Nucleus accumbens (tissue), 56 donors: ENCODE results near the gene RAB20.
"Not testable (repeated sequence)": the region's sequence is repeated elsewhere in the genome, so short reads cannot be mapped to it uniquely, and the experiment has no call there.

Experiments
- DNase-seq, 56 donors: peaks; one replicate each; lab custom pipeline; 2025; lab: John Stamatoyannopoulos, UW

Gene RAB20

DNA sequence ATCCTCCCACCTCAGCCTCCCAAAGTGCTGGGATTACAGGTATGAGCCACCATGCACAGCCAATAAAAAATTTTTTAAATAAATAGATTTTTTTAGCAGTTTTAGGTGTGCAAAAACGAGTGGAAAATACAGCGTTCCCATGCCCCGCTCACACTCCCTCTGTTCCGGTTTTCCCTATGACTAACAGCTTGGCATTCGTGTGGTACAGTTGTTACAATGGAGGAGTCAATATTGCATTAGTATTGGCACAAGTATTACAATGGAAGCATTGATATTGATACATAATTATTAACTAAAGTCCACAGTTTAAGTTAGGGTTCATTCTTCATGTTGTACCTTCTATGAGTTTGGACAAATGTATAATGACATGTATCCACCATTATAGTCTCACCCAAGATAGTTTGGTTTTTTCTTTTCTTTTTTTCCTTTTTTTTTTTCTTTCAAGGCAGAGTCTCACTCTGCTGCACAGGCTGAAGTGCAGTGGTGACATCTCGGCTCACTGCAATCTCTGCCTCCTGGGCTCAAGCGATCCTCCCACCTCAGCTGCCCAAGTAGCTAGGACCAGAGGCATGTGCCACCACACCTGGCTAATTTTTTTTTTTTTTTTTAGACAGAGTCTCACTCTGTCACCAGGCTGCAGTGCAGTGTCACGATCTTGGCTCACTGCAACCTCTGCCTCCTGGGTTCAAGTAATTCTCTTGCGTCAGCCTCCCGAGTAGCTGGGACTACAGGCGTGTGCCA, 15.4 kb upstream of the RAB20 start:
- DNase-seq = no peak

DNA sequence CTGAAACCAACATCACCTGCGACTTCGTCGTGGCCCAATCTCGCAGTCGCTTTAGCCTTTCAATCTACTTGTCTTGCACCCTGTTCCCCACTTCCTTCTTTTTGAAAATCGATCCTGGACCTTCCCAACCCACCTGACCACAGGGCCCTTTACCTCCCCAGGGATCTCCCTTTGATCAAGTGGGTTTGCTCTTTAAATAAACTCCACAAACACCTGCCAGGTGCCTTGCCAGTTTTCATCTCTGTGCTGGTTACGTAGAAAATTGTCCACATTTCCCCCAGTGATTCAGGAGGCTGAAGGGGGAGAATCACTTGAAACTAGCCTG, 14.5 kb upstream of the RAB20 start:
- no peak for DNase-seq

DNA sequence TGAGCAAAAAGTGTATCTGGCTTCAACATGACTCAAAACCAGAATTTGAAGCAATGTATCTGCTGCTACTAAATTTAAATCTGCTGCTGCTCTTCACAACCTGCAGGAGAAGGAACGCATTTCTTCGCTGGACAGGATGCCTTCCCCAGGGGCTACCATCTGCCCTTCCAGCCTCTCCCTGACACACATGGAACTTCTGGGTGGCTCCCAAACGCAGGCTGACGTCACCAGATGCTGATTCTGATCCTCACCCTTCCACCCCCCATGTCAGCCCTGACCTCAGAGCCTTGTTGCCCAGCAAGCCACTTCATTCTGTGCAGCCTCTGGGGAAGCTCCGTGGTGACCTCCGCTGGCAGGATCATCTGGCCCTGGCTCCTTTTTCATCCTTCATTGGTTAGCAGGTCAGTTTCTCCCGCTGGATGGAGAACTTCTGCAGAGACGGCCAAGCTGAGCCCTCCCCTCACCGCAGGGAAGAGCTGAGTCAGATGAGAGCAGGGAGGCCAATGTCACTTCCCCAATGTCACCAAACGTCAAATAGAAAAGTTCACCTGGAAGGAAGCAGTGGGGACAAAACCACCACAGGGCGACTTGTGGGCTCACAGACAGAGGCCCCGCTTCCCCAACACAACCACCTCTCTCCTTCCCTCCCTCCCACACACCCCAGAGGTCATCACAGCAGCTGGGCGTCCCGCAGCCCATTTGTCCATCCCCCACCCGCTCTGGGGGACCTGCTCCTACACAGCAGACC, 14.0 kb upstream of the RAB20 start:
- no peak for DNase-seq

DNA sequence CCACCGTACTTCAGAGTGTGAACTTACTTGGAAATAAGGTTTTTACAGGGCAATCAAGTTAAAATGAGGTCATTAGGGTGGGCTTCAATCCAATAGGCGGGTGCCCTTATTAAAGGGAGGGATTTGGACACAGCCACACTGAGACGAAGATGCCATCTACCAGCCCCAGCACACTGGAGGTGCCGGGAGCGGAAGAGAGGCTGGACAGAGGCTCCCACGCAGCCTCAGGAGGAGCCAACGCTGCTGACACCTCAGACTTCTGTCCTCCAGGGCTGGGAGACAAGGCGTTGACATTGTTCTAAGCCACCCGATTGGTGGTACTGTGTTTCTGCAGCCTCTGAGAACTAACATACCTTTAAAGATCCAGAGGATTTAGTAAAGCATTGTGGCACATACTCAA, 12.6 kb upstream of the RAB20 start:
- no peak for DNase-seq

DNA sequence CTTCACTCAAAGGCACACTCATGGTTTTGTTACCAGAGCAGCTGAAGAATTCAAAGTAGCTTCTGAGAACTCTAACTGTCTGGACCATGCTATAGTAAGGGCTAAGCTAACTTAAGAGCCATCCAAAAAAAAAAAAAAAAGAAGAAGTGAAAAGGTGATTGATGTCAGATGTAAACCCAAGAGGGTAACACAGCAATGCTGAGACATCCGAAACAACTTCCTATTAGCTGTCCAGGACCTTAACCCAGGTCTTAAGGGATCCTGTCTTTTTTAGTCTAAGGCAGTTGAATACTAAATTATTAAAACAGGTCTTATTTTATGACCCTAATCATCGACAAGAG, 11.2 kb upstream of the RAB20 start:
- DNase-seq = no peak

DNA sequence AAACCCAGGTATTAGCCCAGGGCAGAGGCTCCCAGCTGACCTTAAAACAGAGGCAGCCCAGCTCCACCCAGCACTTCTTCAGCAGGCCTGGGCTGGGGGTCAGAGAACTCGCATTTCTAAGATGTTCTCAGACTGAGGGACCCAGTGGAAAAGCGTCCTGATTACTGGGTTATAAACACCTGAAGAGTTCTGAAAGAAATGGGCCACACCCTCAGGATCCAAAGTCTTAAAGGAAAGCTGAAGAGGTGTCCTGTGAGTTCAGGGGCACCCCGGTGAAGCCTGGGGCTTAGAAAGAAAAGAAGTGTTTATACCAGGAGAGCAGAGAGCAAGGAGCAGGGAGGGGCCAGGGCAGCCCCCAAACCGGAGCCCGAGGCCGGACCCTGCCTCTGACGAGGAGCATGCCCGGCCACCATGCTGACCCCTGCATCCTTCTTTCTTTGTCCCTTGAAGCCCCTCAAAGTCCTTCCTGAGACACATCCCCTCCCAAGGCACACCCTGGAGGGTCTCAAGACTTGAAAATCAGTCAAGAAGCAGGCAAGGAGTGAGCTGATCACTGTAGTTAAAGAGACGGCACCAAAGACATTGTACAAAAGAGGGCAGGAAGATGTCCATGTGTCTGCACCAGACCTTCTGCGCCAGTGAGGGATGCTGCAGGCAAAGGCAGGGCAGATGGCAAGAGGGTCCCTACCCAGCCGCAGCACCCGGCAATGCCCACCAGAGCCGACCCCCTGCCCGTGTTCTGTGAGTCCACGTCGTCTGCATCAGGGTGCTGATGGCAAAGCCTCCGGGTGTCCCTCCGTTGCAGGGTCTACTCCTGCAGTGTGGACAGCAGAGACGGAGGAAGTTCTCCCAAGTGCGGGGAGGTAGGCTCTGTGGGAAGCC, 10.6 kb upstream of the RAB20 start:
- no peak for DNase-seq

DNA sequence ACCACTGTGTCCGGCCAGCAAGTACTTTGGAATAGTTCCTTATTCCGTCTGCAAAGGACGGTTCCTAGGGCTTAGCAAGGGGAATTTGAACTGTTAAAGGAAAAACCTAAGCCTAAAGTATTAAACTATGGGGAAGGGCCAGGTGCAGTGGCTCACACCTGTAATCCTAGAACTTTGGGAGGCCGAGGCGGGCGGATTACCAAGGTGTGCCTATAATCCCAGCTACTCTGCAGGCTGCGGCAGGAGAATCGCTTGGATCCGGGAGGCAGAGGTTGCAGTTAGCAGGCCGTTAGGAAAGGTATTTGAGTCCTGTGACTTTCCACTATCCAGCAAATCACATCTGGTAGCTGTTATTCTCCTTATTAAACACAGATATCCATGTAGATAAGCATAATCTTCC, 9.4 kb upstream of the RAB20 start:
- DNase-seq = no peak

DNA sequence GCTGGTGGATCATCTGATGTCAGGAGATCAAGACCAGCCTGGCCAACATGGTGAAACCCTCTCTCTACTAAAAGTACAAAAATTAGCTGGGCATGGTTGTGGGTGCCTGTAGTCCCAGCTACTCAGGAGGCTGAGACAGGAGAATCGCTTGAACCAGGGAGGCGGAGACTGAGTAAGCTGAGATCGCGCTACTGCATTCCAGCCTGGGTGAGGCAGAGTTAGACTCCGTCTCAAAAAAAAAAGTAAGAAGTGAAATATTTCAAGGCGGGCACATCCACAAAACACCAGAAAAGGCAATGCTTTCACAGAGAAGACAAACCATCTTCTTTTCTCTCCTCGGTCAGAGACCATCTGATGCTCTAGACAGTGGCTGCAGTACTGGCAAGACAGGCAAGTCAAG, 8.4 kb upstream of the RAB20 start:
- not testable (repeated sequence) for DNase-seq

DNA sequence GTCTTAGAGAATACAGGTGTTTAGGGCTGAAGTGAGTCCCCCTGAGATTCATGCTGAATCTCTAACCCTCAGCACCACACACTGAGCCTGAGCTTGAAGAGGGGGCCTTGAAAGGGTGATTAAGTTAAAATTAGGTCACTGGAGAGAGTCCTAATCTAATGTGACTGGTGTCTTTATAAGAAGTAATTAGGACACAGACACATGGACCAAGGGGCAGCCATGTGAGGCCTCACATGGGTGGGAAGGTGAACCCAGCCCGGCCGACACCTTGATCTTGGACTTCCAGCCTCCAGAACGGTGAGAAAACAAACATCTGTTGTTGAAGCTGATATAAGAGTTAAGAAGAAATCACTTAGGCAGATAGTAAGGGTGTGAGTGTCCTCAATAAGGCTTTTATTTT, 7.1 kb upstream of the RAB20 start:
- DNase-seq = no peak

DNA sequence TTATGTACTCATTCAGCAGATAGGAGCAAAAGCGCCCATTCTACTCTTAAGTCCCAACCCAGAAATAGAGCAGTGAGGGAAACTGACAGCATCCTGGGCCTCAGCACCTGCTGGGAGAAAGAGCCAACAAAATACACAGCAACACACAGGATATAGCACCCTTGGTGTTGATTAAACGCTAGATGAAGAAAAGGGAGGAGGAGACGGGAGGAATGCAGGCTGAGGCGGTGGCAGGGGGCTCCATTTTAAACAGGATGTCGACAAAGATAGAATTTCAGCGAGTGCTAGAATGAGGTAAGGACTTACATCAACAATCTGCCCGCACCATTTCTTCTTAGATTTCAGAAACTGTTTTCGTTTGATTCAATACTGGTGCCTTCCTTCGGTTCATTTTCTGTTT, 4.6 kb upstream of the RAB20 start:
- no peak for DNase-seq

DNA sequence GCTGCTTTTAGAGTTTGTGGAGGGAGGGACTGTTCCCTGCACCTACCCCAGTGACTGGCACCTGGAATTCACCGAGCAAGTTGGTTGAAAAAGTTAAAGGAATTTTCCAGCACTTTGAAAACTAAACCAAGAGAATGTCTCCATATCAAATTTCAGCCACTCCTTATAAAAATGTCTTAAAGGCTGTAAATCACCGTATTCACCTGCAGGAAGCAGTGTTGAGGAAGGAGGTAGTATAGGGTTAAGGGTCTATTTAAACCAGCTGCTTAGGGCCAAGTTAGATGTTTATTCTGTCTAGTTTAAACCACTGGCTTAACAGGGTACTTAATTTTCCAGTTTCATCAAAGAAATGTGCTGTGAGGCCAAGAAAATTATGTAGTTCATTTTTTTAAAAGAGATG, 3.8 kb upstream of the RAB20 start:
- DNase-seq = no peak

DNA sequence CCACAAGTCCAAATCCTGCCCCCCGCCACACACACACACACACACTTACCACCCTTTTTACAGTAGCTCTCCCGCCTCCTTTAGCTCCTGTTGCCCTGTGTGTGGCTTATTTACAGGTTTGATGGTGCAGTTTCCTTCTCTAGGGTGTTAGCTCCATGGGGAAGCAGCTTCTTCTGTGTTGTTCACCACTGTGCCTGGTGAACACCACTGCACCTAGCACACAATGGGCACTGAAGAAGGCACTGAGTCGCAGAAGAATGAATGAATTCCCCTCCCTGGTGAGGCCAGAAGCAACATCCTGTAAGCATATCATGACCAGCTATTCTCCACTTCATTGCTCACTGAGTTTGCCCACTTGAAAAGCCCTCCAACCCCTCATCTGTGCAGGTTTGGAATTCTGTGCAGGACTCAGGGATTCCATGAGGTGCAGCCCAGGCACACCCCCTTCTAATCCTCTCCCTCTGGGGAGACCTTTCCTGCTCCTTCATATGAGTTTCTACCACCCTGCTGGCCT, 3.0 kb upstream of the RAB20 start:
- DNase-seq = no peak

DNA sequence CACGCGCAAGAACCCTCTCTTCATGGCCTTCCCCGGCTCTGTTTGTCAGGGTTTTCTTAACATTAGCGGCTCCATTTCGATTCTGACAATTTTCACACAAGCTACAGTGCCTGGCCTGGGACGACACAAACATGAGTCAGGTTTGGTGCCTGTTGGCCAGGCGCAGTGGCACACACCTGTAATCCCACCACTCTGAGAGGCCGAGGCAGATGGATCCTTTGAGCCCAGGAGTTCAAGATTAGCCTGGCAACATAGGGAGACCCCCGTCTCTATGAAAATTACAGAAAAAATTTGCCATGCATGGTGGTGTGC, 1.9 kb upstream of the RAB20 start:
- DNase-seq = no peak

DNA sequence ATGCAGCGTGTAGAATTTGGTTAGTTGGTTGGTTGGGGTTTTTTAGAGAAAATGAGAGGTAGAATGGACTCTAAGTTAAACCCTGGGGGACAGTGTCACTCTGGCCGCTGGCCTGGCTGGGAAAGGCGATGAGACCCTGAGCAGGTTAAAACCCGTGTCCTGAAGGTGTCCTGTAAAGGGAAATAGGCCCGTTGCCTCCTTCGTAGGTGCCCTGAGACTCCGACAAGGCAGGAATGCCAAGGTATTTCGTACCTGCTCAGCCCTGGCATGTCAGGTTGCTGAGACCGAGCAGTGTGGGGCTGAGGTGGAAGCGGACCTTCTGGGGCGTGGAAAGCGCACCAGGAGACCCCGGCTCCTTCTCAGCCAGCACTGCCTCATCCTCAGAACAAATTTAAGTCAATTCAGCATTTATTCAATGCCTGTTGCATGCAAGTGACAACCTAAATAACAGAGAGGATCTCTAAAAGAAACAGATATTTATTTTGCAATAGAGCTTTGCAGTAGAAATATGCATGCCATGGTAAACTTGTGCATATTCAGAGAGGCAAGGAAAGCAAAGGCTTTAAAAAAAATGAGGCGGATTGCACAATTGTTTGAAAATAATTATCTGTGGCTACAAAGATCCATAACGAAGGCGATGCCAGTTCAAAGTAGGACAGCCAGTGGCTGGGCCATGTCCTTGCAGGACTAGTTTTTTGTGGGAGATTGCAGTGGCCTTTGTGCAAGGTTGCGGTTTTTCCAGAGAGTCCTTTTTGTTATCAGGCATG, 1.4 kb upstream of the RAB20 start:
- no peak for DNase-seq

DNA sequence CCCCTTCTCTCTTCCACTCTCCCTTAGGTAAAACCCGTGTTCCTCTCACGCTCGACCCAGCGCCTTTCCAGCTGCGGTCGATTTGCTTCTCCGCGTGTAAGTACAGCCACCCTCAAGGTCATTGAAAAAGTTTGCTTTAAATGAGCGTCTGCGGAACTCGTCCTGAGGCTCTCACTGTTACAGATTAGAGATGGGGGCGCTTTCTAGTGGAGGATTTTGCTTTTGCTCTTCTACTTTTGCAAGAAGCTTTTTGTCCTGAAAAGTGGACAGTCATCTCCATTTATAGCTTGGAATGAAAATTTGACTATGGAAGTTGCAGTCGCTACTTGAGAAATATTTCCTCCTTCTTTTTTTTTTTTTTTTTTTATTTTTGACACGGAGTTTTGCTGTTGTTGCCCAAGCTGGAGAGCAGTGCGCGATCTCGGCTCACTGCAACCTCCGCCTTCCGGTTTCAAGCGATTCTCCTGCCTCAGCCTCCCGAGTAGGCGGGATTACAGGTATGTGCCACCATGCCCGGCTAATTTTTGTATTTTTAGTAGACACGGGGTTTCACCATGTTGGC, 595 bp upstream of the RAB20 start:
- DNase-seq = no peak

DNA sequence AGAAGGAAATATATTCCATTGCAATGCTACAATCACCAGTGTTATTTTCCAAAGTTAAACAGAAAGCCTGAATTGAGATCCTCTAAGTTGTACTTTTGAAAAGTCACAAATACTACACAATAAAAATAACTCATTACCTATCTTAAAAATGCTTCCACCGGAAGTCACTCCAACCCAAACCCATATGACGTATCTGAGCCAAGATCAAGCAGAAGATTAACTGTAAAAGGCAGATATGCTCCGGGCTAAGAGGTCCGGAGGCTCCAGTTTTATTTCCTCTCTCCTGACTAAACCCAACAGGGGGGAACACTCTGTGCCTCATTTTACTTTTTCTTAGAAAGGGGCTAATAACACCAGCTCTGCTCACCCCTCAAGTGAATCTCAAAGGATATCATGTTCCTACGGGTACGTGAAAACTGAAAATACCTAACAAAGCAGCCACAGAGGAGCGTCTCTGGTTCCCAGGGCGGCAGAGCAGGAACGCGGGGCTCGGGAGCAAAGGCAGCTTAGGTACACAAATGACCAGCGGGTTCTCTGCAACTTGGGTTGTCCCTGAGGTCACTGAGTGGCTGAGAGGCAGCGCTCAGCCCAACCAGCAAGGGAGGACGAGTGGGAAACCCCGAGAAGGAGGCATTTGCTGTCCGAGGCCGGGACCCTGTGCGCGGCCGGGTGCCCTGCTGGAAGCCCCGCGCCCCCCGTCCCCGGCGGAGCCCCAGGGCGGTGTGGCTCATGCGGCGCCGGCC, 750 bp downstream of the RAB20 start:
- DNase-seq = peak in 1 of 56 donors; percentile 26

DNA sequence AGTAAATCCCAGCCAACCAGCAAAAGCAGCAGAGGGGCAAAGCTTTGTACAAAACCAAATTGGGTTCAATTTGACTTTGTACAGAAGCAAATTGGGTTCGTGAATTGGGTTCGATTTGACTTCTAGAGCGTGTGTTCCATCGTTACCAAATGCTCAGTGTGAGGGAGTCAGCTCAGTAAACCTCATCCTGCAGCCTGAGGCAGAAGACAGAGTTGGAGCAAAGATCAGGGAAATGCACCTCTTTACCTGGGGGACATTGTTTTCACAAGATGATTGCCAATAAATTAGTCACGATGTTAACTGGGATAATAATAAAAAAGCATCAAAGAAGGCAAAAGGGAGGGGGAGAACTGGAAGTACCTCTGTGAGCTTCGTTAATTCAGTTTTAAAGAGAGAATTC, 1.5 kb downstream of the RAB20 start:
- no peak for DNase-seq

DNA sequence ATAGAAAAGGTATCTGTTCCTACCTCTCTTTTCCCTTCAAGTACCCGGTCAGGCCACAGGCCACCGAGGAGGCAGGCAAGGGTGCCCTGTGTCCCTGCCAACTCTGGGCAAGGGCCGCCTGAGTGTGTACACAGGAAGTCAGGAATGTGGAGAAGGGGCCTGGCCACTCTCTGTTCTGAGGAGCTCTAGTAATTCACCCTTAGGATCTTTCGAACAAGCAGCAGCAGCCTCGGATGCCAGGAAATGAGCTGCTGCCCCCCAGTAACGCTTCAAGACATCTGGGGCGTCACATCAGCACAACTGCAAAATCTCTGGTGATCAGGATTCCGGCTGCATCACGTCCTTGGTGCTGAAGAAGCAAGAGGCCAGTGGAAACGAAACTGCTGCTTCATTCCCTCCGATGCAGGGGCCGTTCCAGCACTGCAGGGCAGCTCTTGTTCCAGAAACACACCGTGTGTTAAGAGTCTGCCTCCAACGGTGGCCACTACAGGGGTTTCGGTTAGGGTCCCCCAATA, 2.0 kb downstream of the RAB20 start:
- peak in 14 of 56 donors; percentile 2 to 37 (median 25) for DNase-seq

DNA sequence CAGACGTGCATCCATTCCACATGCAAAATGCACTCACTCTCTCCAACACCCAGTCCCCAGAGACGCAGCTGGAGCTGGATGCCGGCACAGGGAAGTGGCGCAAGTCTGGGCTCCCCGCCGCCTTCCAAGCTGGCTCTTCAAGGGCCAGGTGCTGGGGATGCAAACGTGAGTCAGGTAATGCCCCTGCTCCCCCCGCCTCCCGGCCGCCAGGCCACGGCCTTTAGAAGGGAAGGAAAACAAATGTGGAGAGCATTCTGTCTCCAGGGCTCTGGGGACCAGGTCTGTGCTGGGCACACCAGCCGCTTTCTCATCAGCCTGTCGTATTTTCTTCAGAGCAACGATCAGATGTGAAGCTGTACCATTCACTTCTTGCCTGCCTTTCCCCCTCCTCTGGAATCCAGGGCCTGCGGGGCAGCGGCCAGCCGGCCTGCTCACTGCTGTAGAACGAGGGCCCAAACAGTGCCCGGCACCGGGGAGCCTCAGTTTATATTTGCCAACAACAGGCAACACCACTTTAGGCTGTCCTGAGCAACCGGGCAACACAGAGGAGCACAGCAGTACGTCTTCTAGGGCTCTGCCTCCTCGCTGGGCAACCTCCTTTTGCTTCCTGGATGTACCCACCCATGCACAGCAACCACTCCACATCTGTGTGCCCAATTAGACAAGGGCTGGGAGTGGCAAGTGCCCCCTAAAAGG, 3.8 kb downstream of the RAB20 start:
- DNase-seq = no peak
